HG03280 (cell line): Measurements from ENCODE around the gene MAP4K4.

Experiments
- ATAC-seq: cut with Tn5 transposase; IDR thresholded peaks from one replicate; pipeline ENCODE4 v1.9.1; 2021; ENCODE audit warnings: mild to moderate bottlenecking, moderate library complexity; ENCODE audit not compliant: unreplicated experiment

Gene MAP4K4

GRCh38 chr2:101831351-101831865 lies 133.9 kb downstream of the MAP4K4 start:
- peak; percentile 76 for ATAC-seq

GRCh38 chr2:101832114-101832513 lies 134.6 kb downstream of the MAP4K4 start:
- no peak for ATAC-seq

GRCh38 chr2:101833890-101834523 lies 136.5 kb downstream of the MAP4K4 start:
- no peak for ATAC-seq

- no peak for ATAC-seq
These were observed 139.8 kb downstream of the MAP4K4 start for GRCh38 chr2:101837354-101837753.

GRCh38 chr2:101841679-101842327 lies 144.3 kb downstream of the MAP4K4 start:
- ATAC-seq: no peak

GRCh38 chr2:101842471-101842870 lies 145.0 kb downstream of the MAP4K4 start:
- ATAC-seq: no peak

- no peak for ATAC-seq
These were observed 145.5 kb downstream of the MAP4K4 start for GRCh38 chr2:101843048-101843447.

- ATAC-seq: no peak
These were observed 146.0 kb downstream of the MAP4K4 start for GRCh38 chr2:101843471-101843870.

GRCh38 chr2:101844055-101844635 lies 146.6 kb downstream of the MAP4K4 start:
- no peak for ATAC-seq

- no peak for ATAC-seq
These were observed 149.5 kb downstream of the MAP4K4 start for GRCh38 chr2:101846973-101847372.

GRCh38 chr2:101847661-101848339 lies 150.3 kb downstream of the MAP4K4 start:
- no peak for ATAC-seq

GRCh38 chr2:101848769-101849410 lies 151.4 kb downstream of the MAP4K4 start:
- ATAC-seq: no peak

GRCh38 chr2:101850450-101850849 lies 152.9 kb downstream of the MAP4K4 start:
- ATAC-seq: no peak

GRCh38 chr2:101850991-101851390 lies 153.5 kb downstream of the MAP4K4 start:
- no peak for ATAC-seq

GRCh38 chr2:101852824-101853223 lies 155.3 kb downstream of the MAP4K4 start:
- ATAC-seq: no peak

GRCh38 chr2:101854877-101855276 lies 157.4 kb downstream of the MAP4K4 start:
- ATAC-seq: no peak

- no peak for ATAC-seq
These were observed 158.3 kb downstream of the MAP4K4 start for GRCh38 chr2:101855776-101856175.

GRCh38 chr2:101858246-101858645 lies 160.7 kb downstream of the MAP4K4 start:
- no peak for ATAC-seq

- ATAC-seq: no peak
These were observed 161.4 kb downstream of the MAP4K4 start for GRCh38 chr2:101858910-101859309.

- ATAC-seq: no peak
These were observed 162.1 kb downstream of the MAP4K4 start for GRCh38 chr2:101859604-101860003.

- no peak for ATAC-seq
These were observed 162.7 kb downstream of the MAP4K4 start for GRCh38 chr2:101860157-101860556.
